Neural progenitor cell (in vitro differentiated cells): ENCODE results near the gene AMFR.

ENCODE experiments used
- CTCF ChIP-seq: fragments of 200-600 bp; sonication (generic); IDR thresholded peaks from 2 replicates; pipeline ENCODE4 v1.5.1; 2017; ENCODE audit warnings: antibody characterized with exemption, mild to moderate bottlenecking
- EZH2 ChIP-seq: fragments of 200-600 bp; sonication (generic); IDR thresholded peaks from 2 replicates; pipeline ENCODE4 v1.6.1; 2017; ENCODE audit warnings: antibody characterized with exemption, mild to moderate bottlenecking, moderate library complexity

- TF ChIP-seq EZH2 (no peak), CTCF (no peak)
Observed at GRCh38 chr16:56373003-56373402, 52.3 kb downstream of the AMFR start.
